Midbrain (tissue), 1 donor: ENCODE data around the gene DNAJB12.
A peak's percentile ranks its signal among the peaks of the same experiment; 100 is the strongest.
"Not testable (repeated sequence)": the region's sequence is repeated elsewhere in the genome, so short reads cannot be mapped to it uniquely, and the experiment has no call there.

Experiments used
- DNase-seq: peaks from one replicate; lab custom pipeline; 2025; lab: John Stamatoyannopoulos, UW

DNAJB12 gene

DNA sequence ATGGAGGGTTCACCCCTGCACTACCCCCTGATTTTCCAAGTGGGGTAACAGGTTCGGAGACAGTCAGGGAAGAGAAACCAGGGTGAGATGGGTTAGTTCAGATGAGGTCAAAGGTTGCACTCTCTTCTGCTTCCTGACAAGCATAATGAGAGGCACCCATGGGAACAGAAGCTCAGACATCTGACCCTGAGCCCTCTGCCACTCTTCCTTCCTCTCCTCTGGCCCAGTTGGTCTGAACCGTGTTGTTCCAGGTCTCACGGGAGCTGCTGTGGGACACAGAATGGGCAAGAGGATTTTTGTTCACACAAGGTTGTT, 38.4 kb downstream of the DNAJB12 start:
- no peak for DNase-seq

- DNase-seq: no peak
Measured at GRCh38 chr10:72315611-72316385, 38.9 kb downstream of the DNAJB12 start.

GRCh38 chr10:72315054-72315453, 39.7 kb downstream of the DNAJB12 start:
- DNase-seq: no peak

DNA sequence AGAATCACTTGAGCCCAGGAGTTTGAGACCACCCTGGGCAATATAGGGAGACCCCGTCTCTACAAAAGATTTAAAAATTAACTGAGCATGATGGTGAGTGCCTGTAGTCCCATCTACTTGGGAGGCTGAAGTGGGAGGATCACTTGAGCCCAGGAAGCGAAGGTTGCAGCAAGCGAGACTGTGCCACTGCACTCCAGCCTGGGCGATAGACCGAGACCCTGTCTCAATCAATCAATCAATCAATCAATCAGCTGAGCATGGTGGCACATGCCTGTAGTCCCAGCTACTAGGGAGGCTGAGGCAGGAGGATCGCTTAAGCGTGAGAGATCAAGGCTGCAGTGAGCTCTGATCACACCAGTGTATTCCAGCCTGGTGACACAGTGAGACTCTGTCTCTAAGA, 40.5 kb downstream of the DNAJB12 start:
- DNase-seq: no peak

- no peak for DNase-seq
Measured at GRCh38 chr10:72312865-72313391, 41.8 kb downstream of the DNAJB12 start.

GRCh38 chr10:72311667-72312066, 43.1 kb downstream of the DNAJB12 start:
- no peak for DNase-seq

DNA sequence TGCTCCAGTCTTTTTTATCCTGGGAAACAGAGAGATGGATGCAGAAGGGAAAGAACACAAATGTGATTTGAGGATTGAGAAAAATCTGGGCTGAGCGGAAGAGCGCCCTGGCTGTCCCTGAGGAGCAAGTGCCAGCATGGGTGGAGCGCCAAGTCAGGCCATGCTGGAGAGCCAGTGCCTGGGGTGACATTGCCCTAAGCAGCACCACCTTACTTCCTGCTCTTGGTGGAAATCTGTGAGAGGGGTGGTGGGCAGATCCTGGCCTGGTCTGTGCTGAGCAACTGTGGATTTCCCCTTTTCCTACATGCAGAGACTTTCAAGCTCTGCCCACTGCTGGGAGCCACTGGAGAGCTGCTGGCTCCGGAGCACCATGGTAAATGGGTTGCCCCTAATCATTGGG, 44.1 kb downstream of the DNAJB12 start:
- DNase-seq: no peak

DNA sequence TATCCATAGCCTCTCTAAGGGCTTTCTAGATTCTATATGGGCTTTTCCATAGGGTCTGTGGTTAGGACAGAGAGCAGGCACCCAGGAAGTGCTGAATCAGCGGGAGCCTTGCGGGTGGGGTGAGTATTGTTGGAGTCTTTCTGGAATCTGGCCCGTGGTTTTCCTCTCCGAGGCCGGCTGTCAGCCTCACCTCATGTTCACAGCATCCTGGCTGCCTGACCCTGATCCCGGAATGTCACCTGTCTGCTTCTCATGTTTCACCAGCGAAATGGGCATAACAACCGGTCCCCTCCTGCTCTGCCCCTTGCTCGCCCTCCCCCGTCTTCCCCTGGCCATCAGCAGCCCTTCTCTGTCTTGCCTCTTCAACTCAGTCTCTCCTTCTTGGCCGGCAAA, 44.5 kb downstream of the DNAJB12 start:
- no peak for DNase-seq

DNA sequence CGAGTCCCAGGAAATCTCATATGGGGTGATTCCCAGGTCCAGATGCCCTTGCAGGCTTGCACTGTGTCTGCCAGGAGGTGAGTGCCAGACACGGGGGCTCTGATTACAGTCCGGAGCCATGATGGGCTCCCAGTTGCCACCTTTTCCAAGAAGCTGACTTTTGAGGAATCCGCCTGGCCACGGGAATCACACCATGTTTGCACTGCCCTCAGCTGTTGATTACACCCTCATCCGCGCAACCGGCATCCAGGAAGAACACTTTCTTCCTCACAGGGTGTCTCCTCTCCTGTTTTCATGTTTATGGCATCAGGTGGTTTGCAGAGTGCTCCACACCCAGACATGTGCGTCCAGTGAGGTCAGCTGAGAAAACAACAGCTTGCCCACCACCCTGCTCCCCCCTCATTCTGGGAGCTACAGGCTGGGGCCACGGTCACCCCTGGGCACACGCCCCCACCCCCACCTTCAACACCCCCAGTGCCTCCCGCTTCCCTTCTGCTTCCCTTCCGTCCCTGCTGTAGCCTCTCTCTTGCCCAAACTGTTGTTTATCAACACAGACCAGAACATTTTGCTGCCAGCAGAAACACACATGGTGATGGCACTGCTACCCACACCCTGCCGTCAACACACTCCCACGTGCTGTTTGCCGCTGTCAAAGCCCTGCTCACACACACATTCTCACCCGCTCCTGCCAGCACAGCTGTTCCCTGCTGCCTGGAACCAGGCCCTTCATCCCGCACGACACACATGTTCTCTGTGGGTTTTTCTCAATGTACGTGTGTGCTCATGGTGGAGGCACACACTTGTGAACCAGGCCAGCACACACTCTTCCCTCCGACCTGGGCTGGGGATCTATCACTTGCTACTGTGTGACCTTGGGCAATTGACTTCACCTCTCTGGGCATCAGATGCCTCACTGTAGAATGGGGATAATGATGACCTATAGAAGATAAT, 45.2 kb downstream of the DNAJB12 start:
- DNase-seq: peak; percentile 52

GRCh38 chr10:72308320-72308987, 46.3 kb downstream of the DNAJB12 start:
- DNase-seq: no peak

GRCh38 chr10:72307711-72308110, 47.0 kb downstream of the DNAJB12 start:
- not testable (repeated sequence) for DNase-seq

- no peak for DNase-seq
Measured at GRCh38 chr10:72306215-72306760, 48.4 kb downstream of the DNAJB12 start.

DNA sequence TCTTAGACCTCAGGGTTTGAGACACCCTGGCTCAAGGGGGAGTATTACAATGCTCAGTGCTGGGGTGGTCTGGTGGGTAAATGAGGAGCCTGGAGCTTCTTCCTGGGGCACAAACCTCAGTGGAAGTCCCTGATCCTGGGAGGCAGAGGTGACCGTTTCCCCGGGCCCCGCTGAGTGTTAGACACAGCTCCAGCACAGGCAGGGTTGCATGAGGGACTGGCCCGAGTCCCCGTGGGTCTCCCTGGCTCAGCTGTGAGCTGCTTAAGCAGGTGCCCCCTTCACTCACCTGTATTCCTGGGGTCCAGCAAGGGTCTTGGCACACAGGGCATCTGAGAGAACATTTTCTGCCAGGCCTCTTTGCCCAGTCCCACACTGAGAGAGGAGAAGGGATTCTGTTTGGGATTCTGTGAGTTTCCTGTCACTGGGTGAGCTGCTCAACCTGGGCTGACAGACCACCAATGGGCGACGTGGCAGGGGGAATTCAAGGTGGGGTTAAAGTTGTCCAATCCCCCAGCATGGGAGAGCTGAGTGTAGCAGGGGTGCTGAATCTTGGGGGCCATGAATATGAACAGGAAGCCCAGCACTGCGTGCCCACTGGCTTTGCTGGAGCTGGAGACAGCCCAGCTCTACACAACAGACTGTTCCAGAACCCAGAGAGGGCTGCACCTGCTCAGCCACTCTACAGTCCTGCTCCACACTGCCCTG, 51.1 kb downstream of the DNAJB12 start:
- DNase-seq: no peak

- no peak for DNase-seq
Measured at GRCh38 chr10:72298592-72299519, 55.9 kb downstream of the DNAJB12 start.

GRCh38 chr10:72297805-72298591, 56.7 kb downstream of the DNAJB12 start:
- peak; percentile 96 for DNase-seq

DNA sequence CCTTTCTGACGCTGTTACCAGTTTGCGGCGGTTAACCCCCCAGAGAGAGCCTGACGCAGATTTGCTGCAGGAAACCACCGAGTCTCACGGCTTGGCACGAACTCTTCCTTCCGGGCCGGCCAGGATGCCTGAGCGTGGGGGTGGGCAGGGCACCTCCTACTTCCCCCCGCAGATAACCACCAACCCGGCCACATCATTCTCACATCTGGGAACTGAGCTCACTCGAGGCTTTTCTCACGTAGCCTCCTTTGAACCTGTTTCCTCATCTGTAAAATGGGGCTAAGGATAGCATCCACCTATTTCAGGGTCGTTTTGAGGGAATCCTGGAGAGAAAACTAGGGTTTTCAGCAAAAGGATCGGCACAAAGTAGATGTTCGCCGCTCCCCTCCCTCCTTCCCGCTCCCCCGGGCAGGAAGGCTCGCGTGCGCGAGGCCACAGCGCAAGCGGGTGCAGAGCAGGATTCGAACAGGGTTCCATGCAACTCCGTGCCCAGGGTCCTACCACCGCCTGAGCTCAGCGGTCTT, 57.4 kb downstream of the DNAJB12 start:
- peak; percentile 53 for DNase-seq

DNA sequence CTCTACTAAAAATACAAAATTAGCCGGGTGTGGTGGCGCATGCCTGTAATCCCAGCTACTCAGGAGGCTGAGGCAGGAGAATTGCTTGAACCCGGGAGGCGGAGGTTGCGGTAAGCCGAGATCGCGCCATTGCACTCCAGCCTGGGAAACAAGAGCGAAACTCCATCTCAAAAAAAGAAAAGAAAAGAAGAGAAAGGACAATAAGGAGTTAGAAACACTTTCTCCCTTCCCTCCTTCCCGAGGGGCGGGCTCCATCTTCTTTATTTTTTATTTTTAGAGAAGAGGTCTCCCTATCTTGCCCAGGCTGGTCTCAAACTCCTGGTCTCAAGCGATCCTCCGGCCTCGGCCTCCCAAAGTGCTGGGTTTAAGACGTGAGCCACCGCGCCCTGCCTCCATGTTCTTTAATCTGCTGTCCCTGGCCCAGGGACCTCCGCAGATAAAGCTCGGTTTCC, 57.9 kb downstream of the DNAJB12 start:
- DNase-seq: not testable (repeated sequence)

- no peak for DNase-seq
Measured at GRCh38 chr10:72295330-72295910, 59.3 kb downstream of the DNAJB12 start.

GRCh38 chr10:72292223-72292691, 62.5 kb downstream of the DNAJB12 start:
- DNase-seq: no peak
